Aortic smooth muscle cell (primary cell): ENCODE data around the gene POM121. TPM values are rescaled to one million over a fixed set of nuclear protein-coding genes. Genes with fewer than 3 reads are reported as not detected.

Experiments used
- total RNA-seq: library from RNA; depleted of rRNA; stranded (reverse); fragments of >200 nt; gene quantifications from 2 replicates; pipeline ENCODE4 v1.2.3, GENCODE V29; 2014

Gene POM121
- total RNA-seq, result 4.5 and 5.2 TPM in 2 replicates

GRCh38 chr7:72924733-72925545 lies at the start of gene POM121:
Gene POM121 (plus strand): TSS chr7:72925095. CDS start chr7:72925122, 27 bp downstream.

GRCh38 chr7:72968980-72969516 lies 44.2 kb downstream of the POM121 start, which contains the start of gene TRIM74:
Gene TRIM74 (minus strand): TSS chr7:72969466. CDS start chr7:72966157, 3,309 bp downstream.

Other genes with a start within 250 kb of the POM121 start
- gene TYW1B, start 96.9 kb upstream of the POM121 start, total RNA-seq, result 1.8 and 3.7 TPM in 2 replicates
- 0.06 TPM in 1 of 2 replicates, not detected in the other for gene TRIM74, start 44.4 kb downstream of the POM121 start, total RNA-seq
- not detected in 2 replicates for gene SPDYE8, start 104.7 kb downstream of the POM121 start, total RNA-seq
- not detected in 2 replicates for gene SPDYE11, start 132.8 kb downstream of the POM121 start, total RNA-seq
- not detected in 2 replicates for gene SPDYE9, start 160.9 kb downstream of the POM121 start, total RNA-seq